EL (cell line): ENCODE data around the gene NXPH1.

Source experiments
- DNase-seq: peaks from one replicate; pipeline ENCODE4 v3.0.0-alpha.2; 2016

Gene NXPH1

DNA sequence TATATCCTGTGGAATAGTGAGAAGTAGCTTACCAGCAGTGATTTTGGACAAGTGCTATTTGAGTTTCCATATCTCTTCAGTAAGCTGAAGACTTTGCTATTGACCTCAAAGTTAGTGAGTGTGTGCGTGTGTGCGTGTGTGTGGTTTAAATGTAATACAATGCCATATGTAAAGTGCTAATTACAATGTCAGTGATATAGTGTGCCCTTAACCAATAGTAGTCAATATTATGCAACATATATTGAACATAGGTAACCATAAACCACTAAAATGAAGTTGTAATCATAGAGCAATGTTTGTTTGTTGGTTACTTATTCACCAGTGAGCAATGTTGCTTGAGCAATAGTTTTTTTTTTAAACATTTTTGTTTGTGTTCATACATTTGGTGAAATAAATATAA is 309.4 kb downstream of the NXPH1 start:
- no peak for DNase-seq

- DNase-seq = no peak
These were observed 313.9 kb downstream of the NXPH1 start for GRCh38 chr7:8747338-8747737.

- no peak for DNase-seq
These were observed 318.3 kb downstream of the NXPH1 start for GRCh38 chr7:8751557-8752231.

GRCh38 chr7:8753355-8753754 is 319.9 kb downstream of the NXPH1 start:
- DNase-seq = no peak

- no peak for DNase-seq
These were observed 328.3 kb downstream of the NXPH1 start for GRCh38 chr7:8761731-8762130.

GRCh38 chr7:8762803-8763202 is 329.4 kb downstream of the NXPH1 start:
- no peak for DNase-seq

GRCh38 chr7:8765374-8765773 is 332.0 kb downstream of the NXPH1 start:
- DNase-seq = no peak

DNA sequence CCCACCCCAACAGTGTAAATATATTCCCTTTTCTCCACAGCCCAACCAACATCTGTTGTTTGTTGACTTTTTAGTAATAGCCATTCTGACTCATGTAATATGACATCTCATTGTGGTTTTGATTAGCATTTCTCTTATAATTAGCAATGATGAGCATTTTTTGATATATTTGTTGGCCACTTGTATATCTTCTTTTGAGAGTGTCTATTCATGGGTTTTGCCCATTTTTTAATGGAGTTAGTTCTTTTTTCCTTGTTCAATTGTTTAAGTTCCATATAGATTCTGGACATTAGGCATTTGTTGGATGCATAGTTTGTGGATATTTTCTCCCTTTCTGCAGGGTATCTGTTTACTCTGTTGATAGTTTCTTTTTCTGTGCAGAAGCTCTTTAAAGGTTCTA is 340.1 kb downstream of the NXPH1 start:
- no peak for DNase-seq

GRCh38 chr7:8778459-8778858 is 345.1 kb downstream of the NXPH1 start:
- DNase-seq = no peak

- DNase-seq = no peak
These were observed 347.8 kb downstream of the NXPH1 start for GRCh38 chr7:8781166-8781565.

- DNase-seq = no peak
These were observed 349.8 kb downstream of the NXPH1 start for GRCh38 chr7:8783229-8783628.

- DNase-seq = no peak
These were observed 351.7 kb downstream of the NXPH1 start for GRCh38 chr7:8785081-8785480.

- no peak for DNase-seq
These were observed 367.6 kb downstream of the NXPH1 start for GRCh38 chr7:8800986-8801385.
